Brain microvascular endothelial cell (primary cell): ENCODE measurements around the gene SLC49A4.

Experiments used
- DNase-seq: peaks from one replicate; pipeline ENCODE4 v3.0.0-alpha.2; 2020
- H3K27ac ChIP-seq: fragments of 250-450 bp; sonication (Bioruptor Pico); 2 replicates; pipeline ENCODE4 v1.5.1; 2020; ENCODE audit warnings: mild to moderate bottlenecking, moderate library complexity
- H3K27me3 ChIP-seq: fragments of 250-450 bp; sonication (Bioruptor Pico); replicated peaks from 2 replicates; pipeline ENCODE4 v1.5.1; 2020; ENCODE audit warnings: mild to moderate bottlenecking
- H3K36me3 ChIP-seq: fragments of 250-450 bp; sonication (Bioruptor Pico); replicated peaks from 2 replicates; pipeline ENCODE4 v1.5.1; 2020; ENCODE audit warnings: mild to moderate bottlenecking
- H3K4me3 ChIP-seq: 2 replicates; pipeline ENCODE4 v1.5.1; 2011; ENCODE audit warnings: low read depth, mild to moderate bottlenecking, control low read depth, low read length, moderate library complexity
- in situ Hi-C: cut with HindIII; loops from 2 replicates; pipeline ENCODE4 v1.10.0; 2017; ENCODE audit warnings: low sequenced_read_pairs, low pct_ligation_motif_present
- TF ChIP-seq, protein P1 (sequence below): IDR thresholded peaks from 2 replicates; pipeline ENCODE4 v1.5.1; 2011; ENCODE audit warnings: low read depth, mild to moderate bottlenecking, moderate library complexity, low read length, control low read depth, inconsistent platforms; ENCODE audit errors: missing control alignments

SLC49A4 gene

GRCh38 chr3:122789585-122790273, 5.1 kb upstream of the SLC49A4 start:
- in situ Hi-C loops: no loop called here
- Histone ChIP-seq H3K27me3 (no peaks in the 10 kb centered on the region), H3K4me3 (no peak overlapping the region), H3K36me3 (no peaks in the 10 kb centered on the region), H3K27ac (no peak overlapping the region)
- TF ChIP-seq, protein P1, sequence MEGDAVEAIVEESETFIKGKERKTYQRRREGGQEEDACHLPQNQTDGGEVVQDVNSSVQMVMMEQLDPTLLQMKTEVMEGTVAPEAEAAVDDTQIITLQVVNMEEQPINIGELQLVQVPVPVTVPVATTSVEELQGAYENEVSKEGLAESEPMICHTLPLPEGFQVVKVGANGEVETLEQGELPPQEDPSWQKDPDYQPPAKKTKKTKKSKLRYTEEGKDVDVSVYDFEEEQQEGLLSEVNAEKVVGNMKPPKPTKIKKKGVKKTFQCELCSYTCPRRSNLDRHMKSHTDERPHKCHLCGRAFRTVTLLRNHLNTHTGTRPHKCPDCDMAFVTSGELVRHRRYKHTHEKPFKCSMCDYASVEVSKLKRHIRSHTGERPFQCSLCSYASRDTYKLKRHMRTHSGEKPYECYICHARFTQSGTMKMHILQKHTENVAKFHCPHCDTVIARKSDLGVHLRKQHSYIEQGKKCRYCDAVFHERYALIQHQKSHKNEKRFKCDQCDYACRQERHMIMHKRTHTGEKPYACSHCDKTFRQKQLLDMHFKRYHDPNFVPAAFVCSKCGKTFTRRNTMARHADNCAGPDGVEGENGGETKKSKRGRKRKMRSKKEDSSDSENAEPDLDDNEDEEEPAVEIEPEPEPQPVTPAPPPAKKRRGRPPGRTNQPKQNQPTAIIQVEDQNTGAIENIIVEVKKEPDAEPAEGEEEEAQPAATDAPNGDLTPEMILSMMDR: no peak
- no peak for DNase-seq

DNA sequence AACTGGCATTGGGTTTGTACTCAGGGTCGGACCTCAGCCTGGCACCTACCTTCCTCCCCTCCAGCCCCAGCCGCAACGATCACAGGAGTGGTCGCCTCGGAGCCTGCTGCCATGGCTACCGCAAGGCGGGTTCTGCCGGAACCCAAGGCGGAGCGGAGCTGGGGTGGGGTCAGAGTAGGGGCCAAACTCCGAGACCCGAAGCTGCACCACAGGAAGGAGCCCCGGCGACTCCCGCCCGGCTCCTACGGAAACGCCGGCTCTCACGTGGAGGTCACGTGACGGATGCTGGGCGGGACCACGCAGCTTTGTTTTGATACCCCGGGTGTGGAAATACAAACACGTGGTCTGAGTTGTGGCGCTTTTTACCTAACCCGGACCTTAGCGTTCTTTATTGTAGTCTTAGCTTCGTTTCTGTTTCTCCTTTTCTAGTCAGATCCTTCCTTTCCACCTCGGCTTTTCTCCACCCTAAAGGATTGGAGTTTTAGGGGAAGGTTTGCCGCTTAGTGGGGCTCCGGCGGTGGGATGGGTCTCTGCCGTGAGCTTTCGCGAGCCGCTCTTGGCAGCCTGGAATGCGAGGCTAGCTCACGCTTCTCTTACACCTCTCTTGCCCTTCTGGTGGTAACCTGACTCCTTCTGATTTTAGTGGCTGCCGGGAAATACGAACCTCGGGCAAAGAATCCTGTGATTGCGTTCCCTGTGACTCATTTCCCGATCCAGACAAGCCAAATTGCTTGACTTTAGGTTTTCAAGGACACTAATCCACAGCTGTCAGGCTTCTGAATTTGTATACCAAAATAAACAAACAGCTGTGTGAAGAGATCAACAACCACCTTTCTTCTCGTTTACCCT, 1.1 kb upstream of the SLC49A4 start, which contains the start of gene HSPBAP1:
Gene HSPBAP1 (minus strand): TSS at position 264 of the 849 bp plus-strand sequence. CDS start 151 bp downstream, at position 113.
- H3K4me3 ChIP-seq: peak within 1 kb of the TSS; percentile 71
- H3K27me3 ChIP-seq: no peaks in the 10 kb centered on the region
- peak; percentile 91 for DNase-seq
- in situ Hi-C loops: no loop called here
- H3K27ac ChIP-seq: peak within 1 kb of the TSS; percentile 94
- no peaks in the 10 kb centered on the region for H3K36me3 ChIP-seq
- TF ChIP-seq, protein P1: no peak

DNA sequence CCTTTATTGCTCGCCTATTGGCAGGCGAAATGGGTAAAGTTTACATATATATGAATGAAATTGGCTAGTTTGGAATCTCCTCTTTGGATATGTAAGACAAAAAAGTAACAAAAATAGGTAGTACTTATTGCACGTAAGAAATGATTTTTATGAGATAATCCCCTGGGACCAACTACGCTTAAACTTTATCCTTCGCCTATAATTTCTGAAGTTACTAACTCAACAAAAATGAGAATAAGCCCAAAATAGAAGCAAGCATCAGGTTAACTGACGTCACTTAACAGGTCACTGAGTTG, 438 bp upstream of the SLC49A4 start:
- Histone ChIP-seq H3K27ac (peak overlapping the region; percentile 94), H3K36me3 (no peaks in the 10 kb centered on the region), H3K4me3 (peak overlapping the region; percentile 71), H3K27me3 (no peaks in the 10 kb centered on the region)
- in situ Hi-C loops: no loop called here
- peak; percentile 33 for DNase-seq
- TF ChIP-seq, protein P1: no peak

GRCh38 chr3:122795674-122796195, 866 bp downstream of the SLC49A4 start:
- H3K36me3 ChIP-seq: no peaks in the 10 kb centered on the region
- H3K4me3 ChIP-seq: peak overlapping the region; percentile 71
- TF ChIP-seq, protein P1: no peak
- H3K27me3 ChIP-seq: no peaks in the 10 kb centered on the region
- DNase-seq: no peak
- in situ Hi-C loops: no loop called here
- H3K27ac ChIP-seq: no peak overlapping the region

DNA sequence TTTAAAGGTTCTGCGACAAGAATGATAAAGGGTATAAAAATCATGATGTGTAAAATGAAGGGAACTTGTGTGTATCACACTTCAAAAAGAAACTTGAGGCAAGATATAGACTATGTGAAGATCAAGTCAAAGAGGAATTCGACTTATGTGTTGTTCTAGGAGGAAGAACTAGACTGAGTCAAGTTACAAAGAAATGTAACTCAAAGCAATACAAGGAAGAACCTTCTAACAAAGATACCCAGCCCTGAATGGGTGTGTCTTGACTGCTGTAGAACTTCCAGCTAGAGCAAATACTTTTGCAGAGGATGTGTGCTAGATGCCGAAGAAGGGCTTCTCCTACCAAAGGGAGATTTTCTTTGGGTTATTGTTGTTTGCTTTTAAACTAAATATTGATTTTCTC, 2.4 kb downstream of the SLC49A4 start:
- H3K36me3 ChIP-seq: no peaks in the 10 kb centered on the region
- H3K4me3 ChIP-seq: no peak overlapping the region
- no peaks in the 10 kb centered on the region for H3K27me3 ChIP-seq
- TF ChIP-seq, protein P1: no peak
- H3K27ac ChIP-seq: no peak overlapping the region
- no peak for DNase-seq
- in situ Hi-C loops: no loop called here
